HCEC 1CT (cell line): ENCODE data around the gene KLF7.

Experiments
- DNase-seq: peaks from one replicate; pipeline ENCODE4 v3.0.0-alpha.2; 2017

The KLF7 gene

GRCh38 chr2:207122651-207123334 is 43.0 kb downstream of the KLF7 start:
- no peak for DNase-seq

GRCh38 chr2:207121784-207122183 is 44.0 kb downstream of the KLF7 start:
- peak; percentile 79 for DNase-seq

- no peak for DNase-seq
Measured at GRCh38 chr2:207119048-207119447, 46.7 kb downstream of the KLF7 start.

- DNase-seq: no peak
Measured at GRCh38 chr2:207117668-207118067, 48.1 kb downstream of the KLF7 start.

- peak; percentile 51 for DNase-seq
Measured at GRCh38 chr2:207115715-207116364, 49.9 kb downstream of the KLF7 start.

- no peak for DNase-seq
Measured at GRCh38 chr2:207113414-207113813, 52.3 kb downstream of the KLF7 start.

- no peak for DNase-seq
Measured at GRCh38 chr2:207112785-207113184, 53.0 kb downstream of the KLF7 start.

- no peak for DNase-seq
Measured at GRCh38 chr2:207112383-207112782, 53.4 kb downstream of the KLF7 start.

- no peak for DNase-seq
Measured at GRCh38 chr2:207111757-207112156, 54.0 kb downstream of the KLF7 start.

GRCh38 chr2:207110715-207111114 is 55.0 kb downstream of the KLF7 start:
- DNase-seq: no peak

- DNase-seq: no peak
Measured at GRCh38 chr2:207110310-207110709, 55.4 kb downstream of the KLF7 start.

GRCh38 chr2:207109768-207110167 is 56.0 kb downstream of the KLF7 start:
- DNase-seq: no peak

GRCh38 chr2:207108440-207108839 is 57.3 kb downstream of the KLF7 start:
- no peak for DNase-seq

GRCh38 chr2:207107551-207107950 is 58.2 kb downstream of the KLF7 start:
- no peak for DNase-seq

GRCh38 chr2:207107131-207107530 is 58.6 kb downstream of the KLF7 start:
- DNase-seq: no peak

GRCh38 chr2:207103132-207103531 is 62.6 kb downstream of the KLF7 start:
- no peak for DNase-seq

- DNase-seq: no peak
Measured at GRCh38 chr2:207101984-207102383, 63.8 kb downstream of the KLF7 start.

- DNase-seq: no peak
Measured at GRCh38 chr2:207097278-207097677, 68.5 kb downstream of the KLF7 start.

GRCh38 chr2:207095963-207096362 is 69.8 kb downstream of the KLF7 start:
- no peak for DNase-seq

GRCh38 chr2:207093234-207093633 is 72.5 kb downstream of the KLF7 start:
- no peak for DNase-seq

- no peak for DNase-seq
Measured at GRCh38 chr2:207092818-207093217, 72.9 kb downstream of the KLF7 start.

- DNase-seq: no peak
Measured at GRCh38 chr2:207091928-207092327, 73.8 kb downstream of the KLF7 start.

GRCh38 chr2:207091176-207091575 is 74.6 kb downstream of the KLF7 start:
- no peak for DNase-seq

GRCh38 chr2:207090389-207090788 is 75.4 kb downstream of the KLF7 start:
- no peak for DNase-seq

GRCh38 chr2:207088839-207089238 is 76.9 kb downstream of the KLF7 start:
- no peak for DNase-seq
